ENCODE data around the gene ATG5. TPM values are rescaled to one million over a fixed set of nuclear protein-coding genes. Genes with fewer than 3 reads are reported as not detected.

ATG5 gene
- polyA plus RNA-seq, 1 donor (not counting 4 experiments of a cell fraction or from before 2014, with no cell fraction given), result 60.0 TPM

GRCh38 chr6:106156863-106157262 lies 168.7 kb downstream of the ATG5 start:
- H3K4me3 ChIP-seq (ENCODE audit: control insufficient read depth in 2 of 3, extremely low read depth in 1 of 3, insufficient read depth in 2 of 3, low read depth in 1 of 3, low read length in 3 of 3), result no peak overlapping the region
- no peaks in the 10 kb centered on the region for H4K20me1 ChIP-seq (ENCODE audit: control insufficient read depth, extremely low read depth, insufficient read depth, low read length)
- FAIRE-seq, result no peak
- no peaks in the 10 kb centered on the region for H3K79me2 ChIP-seq (ENCODE audit: control insufficient read depth, insufficient read depth, low read length)
- H3K27me3 ChIP-seq (ENCODE audit: control insufficient read depth, extremely low read depth, insufficient read depth, low read length), result no peaks in the 10 kb centered on the region
- no peaks in the 10 kb centered on the region for H3K9me3 ChIP-seq (ENCODE audit: control insufficient read depth, low read depth, low read length)
- no peak for DNase-seq (ENCODE audit: low read depth, low spot score)
- H3K9ac ChIP-seq (ENCODE audit: control insufficient read depth, extremely low read depth, insufficient read depth, low read length), result no peak overlapping the region
- H3K36me3 ChIP-seq (ENCODE audit: control insufficient read depth in 2 of 2, extremely low read depth in 1 of 2, insufficient read depth in 2 of 2, low read length in 2 of 2), result no peaks in the 10 kb centered on the region
- H3K4me1 ChIP-seq (ENCODE audit: control insufficient read depth, extremely low read depth, insufficient read depth, low read length), result peaks cover 13% of the 10 kb centered on the region
- H3K27ac ChIP-seq (ENCODE audit: control insufficient read depth, insufficient read depth, low read length), result no peak overlapping the region
- no peak overlapping the region for H2AFZ ChIP-seq (ENCODE audit: control insufficient read depth, low read length)
- no peak overlapping the region for H3K4me2 ChIP-seq (ENCODE audit: control insufficient read depth, extremely low read depth, insufficient read depth, low read depth, low read length)
- no peak for TF ChIP-seq EZH2 (IDR thresholded peaks at IDR 0.05; ENCODE audit: low read length)
- no peak for TF ChIP-seq CTCF (optimal IDR thresholded peaks at IDR 0.05 in 1 of 3, IDR thresholded peaks at IDR 0.05 in 1 of 3, conservative IDR thresholded peaks at IDR 0.05 in 1 of 3; ENCODE audit: extremely low read depth in 1 of 3, insufficient read depth in 2 of 3, low read length in 3 of 3)
- dilution Hi-C loops (cut with MboI; ENCODE audit: extremely low pct_ligation_motif_present, low sequenced_read_pairs), result no loop called here
- no peaks in the 10 kb centered on the region for H3K9me1 ChIP-seq (ENCODE audit: control insufficient read depth, extremely low read depth, insufficient read depth, low read length)

- Histone ChIP-seq H3K4me3 (ENCODE audit: control insufficient read depth in 2 of 3, extremely low read depth in 1 of 3, insufficient read depth in 2 of 3, low read depth in 1 of 3, low read length in 3 of 3) (no peak overlapping the region), H3K79me2 (ENCODE audit: control insufficient read depth, insufficient read depth, low read length) (no peaks in the 10 kb centered on the region), H3K9me1 (ENCODE audit: control insufficient read depth, extremely low read depth, insufficient read depth, low read length) (no peaks in the 10 kb centered on the region), H3K9ac (ENCODE audit: control insufficient read depth, extremely low read depth, insufficient read depth, low read length) (no peak overlapping the region), H2AFZ (ENCODE audit: control insufficient read depth, low read length) (no peak overlapping the region), H3K4me2 (ENCODE audit: control insufficient read depth, extremely low read depth, insufficient read depth, low read depth, low read length) (no peak overlapping the region), H3K27ac (ENCODE audit: control insufficient read depth, insufficient read depth, low read length) (no peak overlapping the region), H4K20me1 (ENCODE audit: control insufficient read depth, extremely low read depth, insufficient read depth, low read length) (no peaks in the 10 kb centered on the region), H3K9me3 (ENCODE audit: control insufficient read depth, low read depth, low read length) (no peaks in the 10 kb centered on the region), H3K4me1 (ENCODE audit: control insufficient read depth, extremely low read depth, insufficient read depth, low read length) (peaks cover 13% of the 10 kb centered on the region), H3K36me3 (ENCODE audit: control insufficient read depth in 2 of 2, extremely low read depth in 1 of 2, insufficient read depth in 2 of 2, low read length in 2 of 2) (no peaks in the 10 kb centered on the region), H3K27me3 (ENCODE audit: control insufficient read depth, extremely low read depth, insufficient read depth, low read length) (no peaks in the 10 kb centered on the region)
- no peak for DNase-seq (ENCODE audit: low read depth, low spot score)
- no peak for FAIRE-seq
- no peak for TF ChIP-seq EZH2 (IDR thresholded peaks at IDR 0.05; ENCODE audit: low read length)
- TF ChIP-seq CTCF (optimal IDR thresholded peaks at IDR 0.05 in 1 of 3, IDR thresholded peaks at IDR 0.05 in 1 of 3, conservative IDR thresholded peaks at IDR 0.05 in 1 of 3; ENCODE audit: extremely low read depth in 1 of 3, insufficient read depth in 2 of 3, low read length in 3 of 3), result no peak
- dilution Hi-C loops (cut with MboI; ENCODE audit: extremely low pct_ligation_motif_present, low sequenced_read_pairs), result no loop called here
Observed at GRCh38 chr6:106156413-106156812, 169.1 kb downstream of the ATG5 start.

Measured in keratinocyte (primary cell).